Muscle layer of colon (tissue), 2 donors: ENCODE data around the gene PADI2.

ENCODE experiments used
- H3K27ac ChIP-seq: one replicate; pipeline ENCODE4 v1.7.0; 2013; ENCODE audit warnings: low read depth, mild to moderate bottlenecking, low read length, moderate library complexity
- H3K27me3 ChIP-seq, 2 donors: one replicate each; pipeline ENCODE4 v1.7.0; 2013; ENCODE audit warnings: low read length in 2 of 2, mild to moderate bottlenecking in 2 of 2; ENCODE audit not compliant: insufficient read depth in 2 of 2, control insufficient read depth in 1 of 2
- H3K36me3 ChIP-seq: one replicate; pipeline ENCODE4 v1.7.0; 2013; ENCODE audit warnings: mild to moderate bottlenecking, low read length; ENCODE audit not compliant: insufficient read depth
- H3K4me1 ChIP-seq: one replicate; pipeline ENCODE4 v1.7.0; 2013; ENCODE audit warnings: mild to moderate bottlenecking, low read length; ENCODE audit not compliant: insufficient read depth
- H3K4me3 ChIP-seq, 2 donors: one replicate each; pipeline ENCODE4 v1.7.0; 2013; ENCODE audit warnings: low read length in 2 of 2, low read depth in 1 of 2, mild to moderate bottlenecking in 1 of 2, moderate library complexity in 1 of 2
- H3K9ac ChIP-seq: one replicate; pipeline ENCODE4 v1.7.0; 2013; ENCODE audit warnings: low read length
- H3K9me3 ChIP-seq: one replicate; pipeline ENCODE4 v1.7.0; 2013; ENCODE audit warnings: mild to moderate bottlenecking, low read length
- donor health status: abdominal sarcoma.
- donor health status: Adenocarcinoma of cecum.

Gene PADI2

DNA sequence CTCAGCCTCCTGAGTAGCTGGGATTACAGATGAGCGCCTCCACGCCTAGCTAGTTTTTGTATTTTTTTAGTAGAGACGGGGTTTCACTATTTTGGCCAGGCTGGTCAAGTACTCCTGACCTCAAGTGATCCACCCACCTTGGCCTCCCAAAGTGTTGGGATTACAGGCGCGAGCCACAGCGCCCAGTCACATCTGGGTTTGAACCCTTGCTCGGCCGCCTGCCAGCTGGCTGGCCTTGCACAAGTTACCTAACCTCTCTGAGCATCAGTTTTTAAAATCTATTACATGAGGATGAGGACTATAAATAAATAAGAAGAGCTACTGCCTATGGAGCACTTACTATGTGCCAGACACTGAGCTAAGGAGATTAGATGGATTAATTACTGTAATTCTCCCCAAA is 17.7 kb upstream of the PADI2 start:
- H3K36me3 ChIP-seq, result no peaks in the 10 kb centered on the region
- no peaks in the 10 kb centered on the region for H3K9me3 ChIP-seq
- no peak overlapping the region for H3K27ac ChIP-seq
- no peak overlapping the region for H3K4me3 ChIP-seq
- H3K4me1 ChIP-seq, result no peaks in the 10 kb centered on the region
- H3K27me3 ChIP-seq, result peaks cover 0 to 4% of the 10 kb centered on the region in 2 donors
- H3K9ac ChIP-seq, result no peak overlapping the region

DNA sequence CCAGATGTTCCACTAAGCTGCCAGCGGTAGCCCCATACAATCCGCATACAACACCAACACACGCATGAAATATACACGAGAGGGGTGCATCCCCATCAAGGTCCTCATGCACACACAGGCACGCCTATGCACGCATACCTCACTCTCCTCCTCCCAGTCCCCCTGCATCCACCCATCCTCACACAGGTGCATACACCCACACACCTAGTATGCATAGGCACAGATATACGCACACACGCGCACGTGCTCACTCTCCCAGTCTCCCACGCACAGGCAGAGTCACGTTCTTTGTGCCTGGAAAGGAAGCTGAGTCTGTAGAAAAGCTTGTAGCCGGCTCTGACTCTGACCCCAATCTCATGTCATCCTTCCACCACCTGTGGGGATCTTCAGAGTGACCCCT is 16.9 kb upstream of the PADI2 start:
- no peak overlapping the region for H3K9ac ChIP-seq
- peaks cover 0 to 4% of the 10 kb centered on the region in 2 donors for H3K27me3 ChIP-seq
- H3K9me3 ChIP-seq, result no peaks in the 10 kb centered on the region
- H3K27ac ChIP-seq, result no peak overlapping the region
- H3K36me3 ChIP-seq, result no peaks in the 10 kb centered on the region
- no peak overlapping the region for H3K4me3 ChIP-seq
- H3K4me1 ChIP-seq, result no peaks in the 10 kb centered on the region

DNA sequence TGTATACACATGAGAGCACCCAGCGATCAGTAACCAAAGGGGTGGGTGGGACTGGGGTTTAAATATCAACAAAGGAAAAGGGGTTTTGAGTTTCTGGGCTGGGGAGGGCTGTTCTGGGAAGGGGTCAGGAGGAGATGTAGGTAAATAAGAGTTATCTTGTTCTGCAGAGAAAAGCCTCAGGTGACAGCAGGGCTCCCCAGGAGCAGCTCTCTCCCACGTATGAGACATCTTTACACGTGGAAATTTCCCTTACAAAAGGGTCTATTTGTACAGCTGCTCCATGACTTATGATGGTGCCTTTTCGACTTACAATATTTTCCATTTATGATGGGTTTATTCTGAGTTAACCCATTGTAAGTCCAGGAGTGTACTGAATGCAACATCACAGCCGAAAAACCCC is 16.3 kb upstream of the PADI2 start:
- H3K4me1 ChIP-seq, result no peaks in the 10 kb centered on the region
- no peaks in the 10 kb centered on the region for H3K36me3 ChIP-seq
- no peak overlapping the region for H3K27ac ChIP-seq
- no peak overlapping the region for H3K4me3 ChIP-seq
- no peaks in the 10 kb centered on the region for H3K9me3 ChIP-seq
- H3K9ac ChIP-seq, result no peak overlapping the region
- peaks cover 0 to 4% of the 10 kb centered on the region in 2 donors for H3K27me3 ChIP-seq

DNA sequence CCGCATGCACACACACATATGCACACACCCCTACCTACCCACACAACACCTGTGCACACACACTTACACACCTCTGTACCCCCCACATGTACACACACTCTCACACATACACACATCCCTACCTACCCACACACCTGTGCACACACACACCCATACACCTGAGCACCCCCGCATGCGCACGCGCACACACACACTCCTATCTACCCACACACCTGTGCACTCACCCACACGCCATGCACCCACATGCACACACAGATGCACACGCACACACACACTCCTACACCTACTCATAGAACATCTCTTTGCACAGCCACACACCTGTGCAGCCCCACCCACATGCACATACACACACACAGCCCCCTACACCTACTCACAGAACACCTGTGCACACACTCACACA is 15.5 kb upstream of the PADI2 start:
- H3K9me3 ChIP-seq, result no peaks in the 10 kb centered on the region
- peaks cover 0 to 4% of the 10 kb centered on the region in 2 donors for H3K27me3 ChIP-seq
- H3K9ac ChIP-seq, result no peak overlapping the region
- H3K27ac ChIP-seq, result no peak overlapping the region
- no peaks in the 10 kb centered on the region for H3K4me1 ChIP-seq
- H3K36me3 ChIP-seq, result no peaks in the 10 kb centered on the region
- no peak overlapping the region for H3K4me3 ChIP-seq

DNA sequence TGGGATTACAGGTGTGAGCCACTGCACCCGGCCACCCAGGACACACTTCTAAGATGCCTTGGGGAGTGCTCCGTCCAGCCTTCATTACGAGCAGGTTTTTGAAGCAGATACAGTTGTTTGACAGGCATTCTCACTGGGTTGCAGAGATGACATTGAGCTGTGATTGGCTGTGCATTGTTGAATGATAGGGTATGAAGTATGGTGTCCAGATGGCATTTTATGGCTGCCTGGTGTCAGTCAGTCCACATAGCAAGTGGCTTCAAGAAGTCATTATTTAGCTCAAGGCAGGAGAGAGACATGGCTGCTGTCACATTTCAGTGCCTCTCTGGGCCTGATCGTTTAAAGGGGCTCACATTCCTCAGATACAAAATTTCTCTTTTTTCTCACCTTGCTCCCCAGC is 14.8 kb upstream of the PADI2 start:
- H3K9me3 ChIP-seq, result no peaks in the 10 kb centered on the region
- peaks cover 0 to 4% of the 10 kb centered on the region in 2 donors for H3K27me3 ChIP-seq
- no peak overlapping the region for H3K9ac ChIP-seq
- H3K4me1 ChIP-seq, result no peaks in the 10 kb centered on the region
- no peaks in the 10 kb centered on the region for H3K36me3 ChIP-seq
- H3K27ac ChIP-seq, result no peak overlapping the region
- no peak overlapping the region for H3K4me3 ChIP-seq

DNA sequence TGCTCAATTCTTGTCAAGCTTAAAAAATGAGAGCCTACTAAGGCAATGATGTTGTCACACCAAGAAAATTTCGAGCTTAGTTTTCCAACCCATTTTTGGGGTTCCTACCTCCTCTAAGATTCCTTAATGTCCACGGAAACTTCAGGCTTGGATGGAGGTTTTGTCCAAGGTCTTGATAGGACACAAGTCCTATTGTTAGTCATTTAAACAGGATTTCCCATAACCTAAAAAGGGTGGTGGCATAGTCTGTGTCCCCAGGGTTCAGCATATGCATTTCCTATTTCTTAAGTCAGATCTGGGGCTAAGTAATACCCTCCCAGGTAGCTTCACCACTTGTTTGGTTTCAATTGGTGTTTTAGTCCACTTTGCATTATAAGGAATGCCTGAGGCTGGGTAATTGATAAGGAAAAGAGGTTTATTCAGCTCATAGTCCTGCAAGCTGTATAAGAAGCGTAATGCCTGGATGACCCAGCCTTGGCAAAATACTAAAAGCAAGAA is 10.9 kb upstream of the PADI2 start:
- no peak overlapping the region for H3K27ac ChIP-seq
- H3K4me3 ChIP-seq, result no peak overlapping the region
- H3K4me1 ChIP-seq, result peaks cover 3% of the 10 kb centered on the region
- no peaks in the 10 kb centered on the region for H3K9me3 ChIP-seq
- no peaks in the 10 kb centered on the region for H3K36me3 ChIP-seq
- H3K9ac ChIP-seq, result no peak overlapping the region
- no peaks in the 10 kb centered on the region for H3K27me3 ChIP-seq

DNA sequence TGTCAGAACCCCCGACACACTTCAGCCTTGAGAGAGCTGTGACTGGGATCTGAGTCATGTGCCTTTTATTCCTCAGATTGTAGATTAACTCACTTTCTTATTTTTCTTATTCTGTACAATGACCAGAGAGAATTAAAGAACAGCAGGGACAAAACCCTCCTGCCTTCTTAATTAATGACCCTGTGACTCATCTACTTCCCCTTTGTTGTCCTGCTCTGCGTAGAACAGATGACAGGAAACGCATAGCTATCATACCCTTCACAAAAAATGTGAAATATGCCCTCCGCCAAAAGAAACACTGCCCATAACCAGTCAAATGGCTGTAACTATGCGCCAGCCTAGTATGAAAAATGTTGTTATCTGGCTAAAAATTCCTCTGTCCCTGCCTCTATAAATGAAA is 9.1 kb upstream of the PADI2 start:
- no peak overlapping the region for H3K4me3 ChIP-seq
- H3K9ac ChIP-seq, result no peak overlapping the region
- H3K36me3 ChIP-seq, result no peaks in the 10 kb centered on the region
- no peaks in the 10 kb centered on the region for H3K9me3 ChIP-seq
- peaks cover 3% of the 10 kb centered on the region for H3K4me1 ChIP-seq
- no peaks in the 10 kb centered on the region for H3K27me3 ChIP-seq
- H3K27ac ChIP-seq, result no peak overlapping the region

DNA sequence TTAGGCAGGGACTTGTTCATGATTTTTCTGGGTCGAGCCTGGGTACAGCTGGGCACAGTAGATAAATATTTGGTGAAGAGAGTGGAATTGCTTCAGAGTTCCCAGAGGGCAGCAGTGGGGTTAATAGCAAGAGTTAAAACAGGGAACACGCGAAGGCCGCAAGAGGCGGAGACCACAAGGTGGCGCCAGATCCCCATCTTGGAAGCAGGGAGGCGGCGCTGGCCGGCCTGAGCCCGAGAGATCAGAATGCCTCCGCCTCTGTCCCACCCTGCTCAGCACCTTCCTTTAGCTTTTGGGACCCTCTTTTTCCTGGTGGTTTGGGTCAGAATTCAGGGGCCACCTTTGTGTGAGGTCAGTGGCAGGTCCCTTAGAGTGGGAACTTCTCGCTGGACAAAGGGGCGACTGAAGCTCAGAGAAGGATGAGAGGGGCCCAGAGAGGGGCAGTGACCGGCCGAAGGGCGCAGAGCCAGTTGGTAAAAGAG is 6.5 kb upstream of the PADI2 start:
- no peaks in the 10 kb centered on the region for H3K27me3 ChIP-seq
- H3K9ac ChIP-seq, result no peak overlapping the region
- H3K27ac ChIP-seq, result no peak overlapping the region
- peaks cover 3% of the 10 kb centered on the region for H3K4me1 ChIP-seq
- no peaks in the 10 kb centered on the region for H3K9me3 ChIP-seq
- H3K4me3 ChIP-seq, result no peak overlapping the region
- no peaks in the 10 kb centered on the region for H3K36me3 ChIP-seq

DNA sequence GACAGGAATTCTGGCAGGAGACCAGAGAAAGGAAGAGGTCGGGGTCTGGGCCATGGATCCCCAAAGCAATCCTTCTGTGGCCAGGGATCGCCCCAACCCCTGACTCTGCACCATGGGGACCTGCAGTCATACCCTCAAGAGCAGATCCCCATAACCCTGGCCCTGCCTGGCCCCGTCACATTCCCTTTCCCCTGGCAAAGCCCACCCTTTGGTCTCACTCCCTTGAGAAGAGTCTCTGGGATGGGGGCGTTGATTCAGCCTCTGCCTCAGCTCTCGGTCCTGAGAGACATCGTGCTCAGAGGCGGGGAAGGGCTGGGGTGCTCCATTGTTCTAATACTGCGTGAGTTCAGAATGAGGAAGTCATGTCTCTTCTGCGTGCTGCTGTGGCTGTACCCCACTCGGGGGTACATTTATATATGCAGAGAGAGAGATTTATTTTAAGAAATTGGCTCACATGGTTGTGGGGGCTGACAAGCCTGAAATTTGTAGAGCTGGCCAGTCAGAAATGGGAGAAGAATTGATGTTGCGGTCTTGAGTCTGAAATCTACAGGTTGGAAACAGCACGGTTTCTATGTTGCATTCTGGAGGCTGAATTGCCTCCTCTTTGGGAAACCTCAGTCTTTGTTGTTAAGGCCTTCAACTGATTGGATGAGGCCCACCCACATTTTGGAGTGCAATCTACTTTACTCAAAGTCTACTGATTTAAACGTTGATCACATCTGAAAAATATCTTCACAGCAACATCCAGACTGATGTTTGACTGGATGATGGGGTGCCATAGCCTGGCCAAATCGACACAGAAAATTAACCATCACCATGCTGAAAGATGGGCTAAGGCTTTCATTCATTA is 4.2 kb upstream of the PADI2 start:
- Histone ChIP-seq H3K36me3 (no peaks in the 10 kb centered on the region), H3K4me1 (peaks cover 13% of the 10 kb centered on the region), H3K9me3 (no peaks in the 10 kb centered on the region), H3K9ac (no peak overlapping the region), H3K4me3 (no peak overlapping the region), H3K27me3 (peaks cover 13 to 15% of the 10 kb centered on the region in 2 donors), H3K27ac (no peak overlapping the region)

DNA sequence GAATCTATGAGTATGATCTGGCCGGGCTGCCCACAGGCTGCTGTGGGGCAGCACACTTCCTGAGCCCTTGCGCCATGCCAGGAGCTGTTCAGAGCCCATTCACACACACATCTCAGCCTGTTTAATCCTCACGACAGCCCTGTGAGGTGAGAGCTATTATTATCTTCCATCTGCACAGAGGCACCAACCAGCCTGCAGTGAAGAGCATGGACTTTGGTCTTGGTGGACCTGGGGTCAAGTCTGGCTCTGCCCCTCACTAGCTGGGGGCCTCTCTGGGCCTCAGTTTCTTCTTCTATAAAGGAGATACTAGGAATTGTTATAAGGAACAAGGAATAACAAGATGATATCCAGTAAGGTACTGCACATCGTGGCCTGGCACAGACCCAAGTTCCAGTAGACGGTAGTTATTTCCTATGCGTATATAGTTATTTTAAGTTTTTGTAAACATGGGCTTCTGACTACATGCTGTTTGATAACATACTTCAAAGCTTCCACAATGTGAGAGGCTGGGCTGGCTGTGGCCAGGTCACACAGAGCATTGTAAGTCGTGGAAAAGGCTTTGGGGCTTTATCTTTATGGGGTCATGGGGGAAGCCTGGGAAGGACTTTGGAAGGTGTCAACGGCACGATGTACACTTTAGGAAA is 3.4 kb upstream of the PADI2 start:
- Histone ChIP-seq H3K27me3 (peaks cover 21 to 23% of the 10 kb centered on the region in 2 donors), H3K4me1 (peaks cover 13% of the 10 kb centered on the region), H3K4me3 (no peak overlapping the region), H3K9me3 (no peaks in the 10 kb centered on the region), H3K9ac (no peak overlapping the region), H3K36me3 (no peaks in the 10 kb centered on the region), H3K27ac (no peak overlapping the region)

DNA sequence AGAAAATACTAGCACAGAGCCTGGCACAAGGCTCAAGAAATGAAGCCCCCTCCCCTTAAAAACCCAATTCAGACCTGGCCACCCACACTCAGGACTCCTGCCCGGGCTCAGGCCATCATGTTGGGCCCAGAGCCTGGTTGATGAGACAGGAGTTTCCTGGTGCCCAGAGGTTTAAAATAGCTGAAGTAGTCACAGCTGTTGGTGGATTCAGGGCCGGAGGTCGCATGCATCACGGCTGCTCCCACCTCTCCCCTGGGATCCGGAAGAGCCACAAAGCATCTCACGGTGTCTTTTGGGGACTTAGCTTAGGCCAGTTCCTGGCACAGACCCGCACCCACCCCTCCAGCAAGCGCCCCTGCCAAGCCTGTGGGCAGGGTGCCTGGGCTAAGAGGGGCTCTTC is 2.6 kb upstream of the PADI2 start:
- no peak overlapping the region for H3K27ac ChIP-seq
- no peak overlapping the region for H3K4me3 ChIP-seq
- no peaks in the 10 kb centered on the region for H3K9me3 ChIP-seq
- H3K4me1 ChIP-seq, result peaks cover 13% of the 10 kb centered on the region
- H3K9ac ChIP-seq, result no peak overlapping the region
- H3K27me3 ChIP-seq, result peaks cover 26 to 29% of the 10 kb centered on the region in 2 donors
- no peaks in the 10 kb centered on the region for H3K36me3 ChIP-seq
